Measurements from ENCODE around the gene SEMA3B. TPM values are rescaled to one million over a fixed set of nuclear protein-coding genes. Genes with fewer than 3 reads are reported as not detected.

Gene SEMA3B
- total and polyA plus RNA-seq, 2 donors (not counting 3 experiments of a cell fraction or from before 2014, with no cell fraction given) = 1.2 to 1.5 TPM

DNA sequence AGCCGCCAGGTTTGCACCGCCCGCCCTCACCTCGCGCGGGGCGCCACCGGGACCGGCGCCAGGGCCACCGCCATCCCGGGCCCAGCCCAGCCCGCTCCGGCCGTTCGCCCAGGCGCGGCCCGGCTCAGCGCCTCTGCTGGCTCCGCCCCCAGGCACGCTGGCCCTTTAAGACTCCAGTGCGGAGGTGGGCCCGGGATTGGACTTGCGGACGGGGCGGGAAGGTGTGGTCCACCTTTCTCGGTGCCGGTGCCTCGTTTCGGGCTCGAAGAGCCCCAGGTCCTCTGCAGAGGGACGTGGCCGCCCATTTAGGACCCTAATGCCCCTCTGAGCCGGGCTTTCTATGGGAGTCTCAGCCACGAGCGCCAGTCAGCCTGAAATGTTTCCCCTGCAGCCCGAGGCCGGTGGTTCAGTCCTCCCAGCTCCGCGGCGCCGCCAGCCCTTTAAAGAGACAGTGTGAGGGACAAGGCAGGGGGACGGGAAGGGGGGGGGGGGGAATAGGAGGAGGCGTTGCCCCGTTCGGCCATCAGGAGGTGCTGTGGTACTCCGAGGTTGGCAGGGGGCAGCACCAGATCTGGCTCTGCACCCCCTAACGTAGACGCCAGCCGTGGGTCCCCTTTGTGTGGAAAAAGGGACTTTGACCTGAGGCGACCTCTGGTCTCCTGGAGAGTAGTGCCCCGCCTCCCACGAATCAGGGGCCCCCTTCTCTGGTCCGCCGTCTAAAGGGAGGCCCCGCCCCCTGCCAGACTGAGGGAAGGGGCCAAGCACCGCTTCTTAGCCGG, 52.6 kb downstream of the SEMA3B start:
- POLR2A ChIA-PET = interaction anchor here (0.6 to 5.1 kb wide), 2 partner anchors 14 to 63 kb away, joined by 3 to 38 read pairs; no protein-coding TSS in a partner anchor
- intact Hi-C loops (cut with micrococcal nuclease) = loop anchor here (1.0 to 2.0 kb wide), 2 partner anchors 29 to 155 kb away; partner anchors contain the start of gene IFRD2
- FAIRE-seq = peak; percentile 97

More for the DNA sequence above, 52.6 kb downstream of the SEMA3B start:
- Histone ChIP-seq H4K20me1 (replicated peaks; ENCODE audit: control insufficient read depth, extremely low read depth, insufficient read depth, low read length) (no peaks in the 10 kb centered on the region), H3K4me3 (replicated peaks in 1 of 3; ENCODE audit: insufficient read depth in 1 of 3, low read depth in 1 of 3, low read length in 3 of 3) (peak overlapping the region; percentile 65 to 89 (median 89)), H3K9me1 (replicated peaks; ENCODE audit: control insufficient read depth, extremely low read depth, insufficient read depth, low read length) (no peaks in the 10 kb centered on the region), H3K4me2 (ENCODE audit: insufficient read depth, low read length) (peak overlapping the region; percentile 75), H3K9me3 (replicated peaks; ENCODE audit: control insufficient read depth, insufficient read depth, low read length) (no peaks in the 10 kb centered on the region), H3K36me3 (ENCODE audit: control insufficient read depth in 2 of 2, extremely low read depth in 1 of 2, insufficient read depth in 2 of 2, low read length in 2 of 2) (peaks cover 11 to 40% of the 10 kb centered on the region in 2 experiments), H3K27ac (ENCODE audit: insufficient read depth, low read depth, low read length) (peak overlapping the region; percentile 99), H3K4me1 (ENCODE audit: control insufficient read depth, extremely low read depth, insufficient read depth, low read length) (peaks cover 63% of the 10 kb centered on the region), H3K9ac (replicated peaks; ENCODE audit: extremely low read depth, insufficient read depth, low read length) (peak overlapping the region; percentile 89), H3K27me3 (ENCODE audit: control insufficient read depth in 2 of 2, insufficient read depth in 2 of 2, low read length in 2 of 2) (no peaks in the 10 kb centered on the region), H3K79me2 (ENCODE audit: control insufficient read depth, insufficient read depth, low read length) (peaks cover 49% of the 10 kb centered on the region), H2AFZ (ENCODE audit: low read depth, low read length) (no peak overlapping the region)
- no TSS peak for BruUV-seq (replicated peaks)
- CTCF ChIA-PET = interaction anchor here (0.5 to 4.3 kb wide), 14 partner anchors 13 to 1360 kb away, joined by 3 to 36 read pairs (median 3); partner anchors contain the start of genes CYB561D2, HYAL3, NAA80 and NPRL2
- dilution Hi-C loops (cut with MboI; ENCODE audit: extremely low pct_ligation_motif_present, low sequenced_read_pairs) = no loop called here
- TF ChIP-seq, protein P1, sequence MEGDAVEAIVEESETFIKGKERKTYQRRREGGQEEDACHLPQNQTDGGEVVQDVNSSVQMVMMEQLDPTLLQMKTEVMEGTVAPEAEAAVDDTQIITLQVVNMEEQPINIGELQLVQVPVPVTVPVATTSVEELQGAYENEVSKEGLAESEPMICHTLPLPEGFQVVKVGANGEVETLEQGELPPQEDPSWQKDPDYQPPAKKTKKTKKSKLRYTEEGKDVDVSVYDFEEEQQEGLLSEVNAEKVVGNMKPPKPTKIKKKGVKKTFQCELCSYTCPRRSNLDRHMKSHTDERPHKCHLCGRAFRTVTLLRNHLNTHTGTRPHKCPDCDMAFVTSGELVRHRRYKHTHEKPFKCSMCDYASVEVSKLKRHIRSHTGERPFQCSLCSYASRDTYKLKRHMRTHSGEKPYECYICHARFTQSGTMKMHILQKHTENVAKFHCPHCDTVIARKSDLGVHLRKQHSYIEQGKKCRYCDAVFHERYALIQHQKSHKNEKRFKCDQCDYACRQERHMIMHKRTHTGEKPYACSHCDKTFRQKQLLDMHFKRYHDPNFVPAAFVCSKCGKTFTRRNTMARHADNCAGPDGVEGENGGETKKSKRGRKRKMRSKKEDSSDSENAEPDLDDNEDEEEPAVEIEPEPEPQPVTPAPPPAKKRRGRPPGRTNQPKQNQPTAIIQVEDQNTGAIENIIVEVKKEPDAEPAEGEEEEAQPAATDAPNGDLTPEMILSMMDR (IDR thresholded peaks at IDR 0.05; ENCODE audit: extremely low read depth in 1 of 2, insufficient read depth in 1 of 2, low read depth in 1 of 2, low read length in 2 of 2) = peak; percentile 41 to 82
- TF ChIP-seq POLR2A (IDR thresholded peaks at IDR 0.05; ENCODE audit: low read depth, low read length) (no peak), FOS (IDR thresholded peaks at IDR 0.05; ENCODE audit: borderline replicate concordance, insufficient read depth, low read length) (no peak), POLR2AphosphoS5 (IDR thresholded peaks at IDR 0.05; ENCODE audit: insufficient read depth, low read depth, low read length) (peak; percentile 81)
- peak; percentile 91 for DNase-seq (ENCODE audit: low read depth, low spot score)
